Heart left ventricle (tissue), 16 donors: ENCODE measurements around the gene DBN1. TPM values are rescaled to one million over a fixed set of nuclear protein-coding genes. Genes with fewer than 3 reads are reported as not detected.
A peak's percentile ranks its signal among the peaks of the same experiment; 100 is the strongest.

Experiments
- ATAC-seq, 4 donors: fragments of 200-7000 bp; cut with Tn5 transposase; one replicate each; pipeline ENCODE4 v1.9.1; 2020 to 2022; ENCODE audit warnings: moderate library complexity in 4 of 4, mild to moderate bottlenecking in 3 of 4, moderate number of reproducible peaks in 1 of 4
- DNase-seq, 5 donors: peaks; one replicate each; pipeline ENCODE4 v3.0.0-alpha.2; 2020
- H3K27ac ChIP-seq, 12 donors: fragments of 200-600 bp; sonication (generic) in 4 of 12; one replicate each; pipeline versions ENCODE4 v1.5.0 to v1.8.0; 2016 to 2022; ENCODE audit warnings: mild to moderate bottlenecking in 2 of 12
- H3K27me3 ChIP-seq, 9 donors: fragments of 200-600 bp; sonication (generic) in 2 of 9; one replicate each; pipeline versions ENCODE4 v1.5.1 to v1.8.0; 2016 to 2022; ENCODE audit warnings: mild to moderate bottlenecking in 3 of 9
- H3K36me3 ChIP-seq, 9 donors: fragments of 200-600 bp; sonication (generic) in 2 of 9; one replicate each; pipeline versions ENCODE4 v1.5.0 to v1.8.0; 2018 to 2022; ENCODE audit warnings: mild to moderate bottlenecking in 2 of 9
- H3K4me1 ChIP-seq, 12 donors: fragments of 200-600 bp; sonication (generic) in 4 of 12; one replicate each; pipeline versions ENCODE4 v1.5.0 to v1.8.0; 2016 to 2022; ENCODE audit warnings: mild to moderate bottlenecking in 3 of 12
- H3K4me3 ChIP-seq, 12 donors: fragments of 200-600 bp; sonication (generic) in 4 of 12; one replicate each; pipeline versions ENCODE4 v1.5.0 to v1.8.0; 2017 to 2022; ENCODE audit warnings: mild to moderate bottlenecking in 9 of 12, moderate library complexity in 4 of 12
- H3K9me3 ChIP-seq, 12 donors: fragments of 200-600 bp; sonication (generic) in 4 of 12; one replicate each; pipeline versions ENCODE4 v1.5.0 to v1.8.0; 2016 to 2022; ENCODE audit warnings: mild to moderate bottlenecking in 1 of 12
- POLR2A ChIP-seq, 2 donors: fragments of 450-650 bp; IDR thresholded peaks; one replicate each; pipeline ENCODE4 v1.6.1; 2017; ENCODE audit warnings: antibody characterized with exemption in 2 of 2, mild to moderate bottlenecking in 2 of 2, moderate library complexity in 2 of 2
- WGBS, 4 donors: extraction: QIAGEN DNeasy Blood & Tissue Kit in 2 of 4; methylation state at CpG; one replicate each; pipeline versions ENCODE4 v1.1.5 to v1.1.7; 2013 to 2018; 5-methylcytosine and 5-hydroxymethylcytosine counted together
- intact Hi-C, 10 donors: fragments of 100-400 bp; cut with DNase I; formaldehyde crosslinking; loops; one replicate each; pipeline versions ENCODE4 v1.11.1 to v1.14.2; 2022
- polyA plus RNA-seq, 2 donors: library from polyadenylated mRNA; stranded (reverse); fragments of 200-250 nt; gene quantifications; one replicate each; pipeline ENCODE4 v1.2.3, GENCODE V29; 2013
- total RNA-seq, 9 donors: library from RNA; depleted of rRNA in 2 of 9; stranded (reverse); fragments of >200 nt in 2 of 9; fragmentation: NEBNext Ultra II Directional in 3 of 9; extraction: Animal tissue kit (Norgen Biotek cat#: 25700) in 3 of 9; gene quantifications; one replicate each; pipeline versions ENCODE4 v1.1.0 to v1.2.4, GENCODE V29; 2016 to 2023
- TF ChIP-seq, protein P1 (sequence below), 12 donors: fragments of 200-600 bp; sonication (generic) in 4 of 12; IDR thresholded peaks; one replicate each; pipeline versions ENCODE4 v1.5.0 to v1.8.0; 2018 to 2022; ENCODE audit warnings: antibody characterized with exemption in 12 of 12, mild to moderate bottlenecking in 5 of 12
- donor health status: ischemic (EF 13 %, LVEDD 7.1; RV severe dilation, severe dysfunction).
- donor health status: healthy with polysubstance abuse.
- donor health status: DM: no; HTN: yes; CAD: no.
- donor health status: DM: no; HTN: no; CAD: no.
- donor health status: ischemic (EF 25% LVEDD 6.9; RV normal size, moderate dysfunction).
- donor health status: ischemic (EF 25% LVEDD 5.7; RV mildly dilated, moderate dysfunction).
- donor health status: healthy.
- donor health status: DM: yes; HTN: yes; CAD: no.
- donor health status: ischemic (EF 35%, LVEDD 5.7; RV mildly dilated, moderate dysfunction).
- donor health status: nonischemic (EF 11% LVEDD 7.7; RV severe dilation, severe dysfunction).
- donor health status: DM: yes; HTN: yes; CAD: no.
- donor health status: PGD.
- donor health status: ischemic (EF 29% LVEDD 5.4; RV normal size, mild dysfunction).
- donor health status: nonischemic (EF 23%, LVEDD 6.1; RV moderate dilation, normal function).

Gene DBN1
- total and polyA plus RNA-seq, 11 donors: 12.3 to 60.7 (median 23.3) TPM

DNA sequence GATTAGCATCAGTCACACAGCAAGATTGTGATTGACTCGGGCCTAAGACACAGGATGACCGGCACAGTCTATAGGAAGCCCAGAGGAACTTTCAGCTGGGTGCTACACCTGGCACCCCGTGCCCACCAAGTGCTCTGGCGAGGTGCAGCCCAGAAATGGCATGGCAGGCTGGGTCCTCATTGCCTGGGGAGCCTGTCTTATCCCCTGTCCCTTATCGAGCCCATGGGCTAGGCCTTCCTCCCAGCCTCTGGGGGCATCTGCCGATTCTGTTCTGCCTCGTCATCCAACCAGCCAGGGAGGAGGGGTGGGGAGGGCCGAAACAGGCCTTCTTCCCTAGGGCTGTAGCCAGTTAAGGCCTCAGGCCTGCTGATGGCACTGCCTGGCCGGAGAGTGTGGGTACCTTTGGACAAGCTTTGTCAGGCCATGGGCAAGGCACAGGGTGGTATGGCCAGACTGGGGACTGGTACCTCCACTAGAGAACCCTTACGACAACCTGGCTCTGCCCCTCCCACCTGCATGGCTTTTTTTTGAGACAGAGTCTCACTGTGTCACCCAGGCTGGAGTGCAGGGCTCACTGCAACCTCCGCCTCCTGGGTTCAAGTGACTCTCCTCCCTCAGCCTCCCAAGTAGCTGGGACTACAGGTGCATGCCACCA is 45.4 kb downstream of the DBN1 start:
- intact Hi-C loops: loop anchor here in 1 of 10 donors (2.0 kb wide), 1 partner anchor 27 kb away; no protein-coding TSS in a partner anchor
- no peak for DNase-seq
- Histone ChIP-seq H3K27me3 (no peaks in the 10 kb centered on the region), H3K4me3 (peak overlapping the region in 8 of 12 donors; percentile 73 to 100 (median 92)), H3K27ac (peak overlapping the region in 5 of 12 donors; percentile 46 to 95 (median 89)), H3K4me1 (peaks cover 2 to 70% (median 37%) of the 10 kb centered on the region in 12 donors), H3K9me3 (no peaks in the 10 kb centered on the region), H3K36me3 (peaks cover 0 to 24% (median 11%) of the 10 kb centered on the region in 9 donors)
- 75 to 92% (median 83%) methylated on average over 7 to 11 of the region's 11 CpGs for WGBS, 4 donors
- TF ChIP-seq, protein P1, sequence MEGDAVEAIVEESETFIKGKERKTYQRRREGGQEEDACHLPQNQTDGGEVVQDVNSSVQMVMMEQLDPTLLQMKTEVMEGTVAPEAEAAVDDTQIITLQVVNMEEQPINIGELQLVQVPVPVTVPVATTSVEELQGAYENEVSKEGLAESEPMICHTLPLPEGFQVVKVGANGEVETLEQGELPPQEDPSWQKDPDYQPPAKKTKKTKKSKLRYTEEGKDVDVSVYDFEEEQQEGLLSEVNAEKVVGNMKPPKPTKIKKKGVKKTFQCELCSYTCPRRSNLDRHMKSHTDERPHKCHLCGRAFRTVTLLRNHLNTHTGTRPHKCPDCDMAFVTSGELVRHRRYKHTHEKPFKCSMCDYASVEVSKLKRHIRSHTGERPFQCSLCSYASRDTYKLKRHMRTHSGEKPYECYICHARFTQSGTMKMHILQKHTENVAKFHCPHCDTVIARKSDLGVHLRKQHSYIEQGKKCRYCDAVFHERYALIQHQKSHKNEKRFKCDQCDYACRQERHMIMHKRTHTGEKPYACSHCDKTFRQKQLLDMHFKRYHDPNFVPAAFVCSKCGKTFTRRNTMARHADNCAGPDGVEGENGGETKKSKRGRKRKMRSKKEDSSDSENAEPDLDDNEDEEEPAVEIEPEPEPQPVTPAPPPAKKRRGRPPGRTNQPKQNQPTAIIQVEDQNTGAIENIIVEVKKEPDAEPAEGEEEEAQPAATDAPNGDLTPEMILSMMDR (IDR thresholded peaks at IDR 0.05): no peak
- no peak for TF ChIP-seq POLR2A (IDR thresholded peaks at IDR 0.05)
- ATAC-seq: no peak

DNA sequence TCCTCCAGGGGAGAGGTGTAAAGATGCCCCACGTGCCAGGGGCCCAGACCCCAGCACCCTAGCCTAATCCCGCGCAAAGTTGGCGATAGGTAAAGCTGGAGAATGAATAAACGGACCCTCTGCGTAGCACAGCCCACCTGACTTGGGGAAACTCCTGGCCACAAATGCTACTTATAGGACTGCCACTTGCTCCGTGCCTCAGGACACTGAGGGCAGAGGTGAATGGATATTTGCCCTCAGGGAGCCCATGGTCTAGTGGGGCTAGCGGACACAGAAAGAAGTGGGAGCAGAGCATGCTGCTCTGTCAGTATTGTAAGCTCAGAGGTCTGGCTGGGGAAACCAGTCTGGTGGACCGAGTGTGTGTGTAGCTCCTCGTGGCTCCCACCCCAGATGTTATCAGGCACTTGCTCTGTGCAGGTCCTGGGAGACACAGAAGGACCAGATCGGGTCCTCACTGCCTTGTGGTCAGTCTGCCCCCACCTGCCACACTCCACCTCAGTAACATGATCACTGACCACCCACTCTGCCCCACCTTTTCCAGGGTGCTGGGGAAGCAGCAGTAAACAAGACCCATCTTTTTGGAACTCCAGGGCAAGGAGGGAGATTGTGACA is 46.1 kb downstream of the DBN1 start:
- Histone ChIP-seq H3K27me3 (no peaks in the 10 kb centered on the region), H3K4me3 (peak overlapping the region; percentile 73 to 100 (median 92)), H3K4me1 (peaks cover 2 to 63% (median 36%) of the 10 kb centered on the region in 12 donors), H3K9me3 (no peaks in the 10 kb centered on the region), H3K27ac (peak overlapping the region in 11 of 12 donors; percentile 61 to 95 (median 87)), H3K36me3 (peaks cover 0 to 16% (median 6%) of the 10 kb centered on the region in 9 donors)
- intact Hi-C loops: loop anchor here in 1 of 10 donors (2.0 kb wide), 1 partner anchor 27 kb away; no protein-coding TSS in a partner anchor
- DNase-seq (no peak), ATAC-seq (no peak)
- WGBS, 4 donors: 7 to 22% (median 18%) methylated on average over 9 to 11 of the region's 11 CpGs
- TF ChIP-seq POLR2A (IDR thresholded peaks at IDR 0.05): no peak
- TF ChIP-seq, protein P1 (IDR thresholded peaks at IDR 0.05): no peak

DNA sequence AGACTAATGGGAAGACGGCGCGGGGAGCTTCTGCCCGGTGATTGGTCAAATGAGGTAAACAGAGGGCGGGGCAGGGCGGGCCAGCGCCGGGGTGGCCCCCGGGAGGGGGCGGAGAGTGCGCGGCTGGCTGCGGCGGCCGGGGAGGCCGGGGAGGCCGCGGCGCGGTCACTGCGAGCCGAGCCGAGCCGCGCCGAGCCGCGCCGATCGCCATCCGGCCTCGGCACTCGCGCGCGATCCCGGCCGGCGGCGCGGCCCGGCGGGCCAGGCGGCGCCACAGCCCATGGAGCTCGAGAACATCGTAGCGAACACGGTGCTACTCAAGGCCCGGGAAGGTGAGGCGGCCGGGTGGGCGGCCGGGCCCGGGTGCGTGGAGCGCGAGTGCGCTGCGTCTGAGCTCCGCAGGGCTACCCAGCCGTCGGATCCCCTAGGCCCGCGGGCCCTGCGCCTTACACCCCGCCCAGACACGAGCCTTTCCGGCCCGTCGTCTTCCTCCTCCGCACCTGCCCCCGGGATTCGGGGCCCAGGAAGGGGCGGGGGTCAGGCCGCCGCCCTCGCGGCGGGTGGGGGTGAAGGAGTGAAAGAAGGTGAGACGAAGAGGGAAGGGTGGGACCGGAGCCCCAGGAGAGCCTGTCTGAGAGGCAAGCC is 46.7 kb downstream of the DBN1 start, which contains the start of gene GRK6:
GRK6 (plus strand) TSS at position 111 of the 645 bp plus-strand sequence; CDS start at position 281, 170 bp downstream.
- H3K4me1 ChIP-seq: peaks cover 0 to 57% (median 30%) of the 10 kb centered on the region in 12 donors
- no peaks in the 10 kb centered on the region for H3K9me3 ChIP-seq
- TF ChIP-seq, protein P1 (IDR thresholded peaks at IDR 0.05): no peak
- no peak for TF ChIP-seq POLR2A (IDR thresholded peaks at IDR 0.05)
- peak within 1 kb of the TSS; percentile 77 to 98 (median 94) for H3K27ac ChIP-seq
- DNase-seq (peak; percentile 42 to 78 (median 66)), ATAC-seq (no peak)
- H3K27me3 ChIP-seq: no peaks in the 10 kb centered on the region
- intact Hi-C loops: loop anchor here in 2 of 10 donors (1.0 to 2.0 kb wide), 3 partner anchors 28 to 71 kb away; partner anchors contain the start of gene PDLIM7 (in 1 of the 2)
- H3K4me3 ChIP-seq: peak within 1 kb of the TSS; percentile 73 to 100 (median 92)
- peaks cover 0 to 10% (median 0%) of the 10 kb centered on the region in 9 donors for H3K36me3 ChIP-seq
- WGBS, 4 donors: 0 to 1% (median 1%) methylated on average over 8 to 82 of the region's 82 CpGs
